Keratinocyte (primary cell): ENCODE data around the gene KRT3. TPM values are rescaled to one million over a fixed set of nuclear protein-coding genes. Genes with fewer than 3 reads are reported as not detected.

ENCODE experiments used
- DNase-seq: peaks from one replicate; pipeline ENCODE4 v3.0.0-alpha.2; 2011; ENCODE audit warnings: low read depth, missing footprints, low spot score
- FAIRE-seq: peaks from 2 replicates; lab custom pipeline; 2011; peaks lifted over from hg19 to GRCh38; lab: Jason Lieb, UNC
- H2AFZ ChIP-seq: 2 replicates; pipeline ENCODE4 v1.6.0; 2012; ENCODE audit warnings: low read length, control low read depth, inconsistent platforms; ENCODE audit not compliant: control insufficient read depth
- H3K27ac ChIP-seq: 2 replicates; pipeline ENCODE4 v1.5.1; 2011; ENCODE audit warnings: low read length; ENCODE audit not compliant: control insufficient read depth, insufficient read depth
- H3K27me3 ChIP-seq: 3 replicates; pipeline ENCODE4 v1.6.0; 2011; ENCODE audit warnings: low read length; ENCODE audit not compliant: control insufficient read depth, insufficient read depth; ENCODE audit errors: extremely low read depth
- H3K36me3 ChIP-seq, 2 experiments: 2 replicates in 1 of 2; 3 replicates in 1 of 2; pipeline ENCODE4 v1.5.1; 2011; ENCODE audit warnings: low read length in 2 of 2, mild to moderate bottlenecking in 1 of 2; ENCODE audit not compliant: control insufficient read depth in 2 of 2, insufficient read depth in 2 of 2; ENCODE audit errors: extremely low read depth in 1 of 2
- H3K4me1 ChIP-seq: 3 replicates; pipeline ENCODE4 v1.5.1; 2011; ENCODE audit warnings: low read length; ENCODE audit not compliant: control insufficient read depth, insufficient read depth; ENCODE audit errors: extremely low read depth
- H3K4me2 ChIP-seq: 3 replicates; pipeline ENCODE4 v1.6.0; 2011; ENCODE audit warnings: low read depth, low read length; ENCODE audit not compliant: control insufficient read depth, insufficient read depth; ENCODE audit errors: extremely low read depth
- H3K4me3 ChIP-seq, 3 experiments: fragments of 200-600 bp in 1 of 3; sonication (generic) in 1 of 3; 2 replicates in 2 of 3; 3 replicates in 1 of 3; pipeline ENCODE4 v1.5.1; 2011 to 2016; ENCODE audit warnings: low read length in 3 of 3, mild to moderate bottlenecking in 3 of 3, control low read depth in 2 of 3, inconsistent platforms in 1 of 3, low read depth in 1 of 3, mixed read lengths in 1 of 3, mixed run types in 1 of 3, moderate library complexity in 1 of 3; ENCODE audit not compliant: control insufficient read depth in 2 of 3, insufficient read depth in 2 of 3; ENCODE audit errors: extremely low read depth in 1 of 3
- H3K79me2 ChIP-seq: 2 replicates; pipeline ENCODE4 v1.6.0; 2012; ENCODE audit warnings: low read length; ENCODE audit not compliant: control insufficient read depth, insufficient read depth
- H3K9ac ChIP-seq: 3 replicates; pipeline ENCODE4 v1.6.0; 2011; ENCODE audit warnings: low read length; ENCODE audit not compliant: control insufficient read depth, insufficient read depth; ENCODE audit errors: extremely low read depth
- H3K9me1 ChIP-seq: 3 replicates; pipeline ENCODE4 v1.6.0; 2011; ENCODE audit warnings: low read length; ENCODE audit not compliant: control insufficient read depth, insufficient read depth; ENCODE audit errors: extremely low read depth
- H3K9me3 ChIP-seq: 2 replicates; pipeline ENCODE4 v1.5.1; 2012; ENCODE audit warnings: low read depth, low read length; ENCODE audit not compliant: control insufficient read depth
- H4K20me1 ChIP-seq: 3 replicates; pipeline ENCODE4 v1.6.0; 2011; ENCODE audit warnings: low read length; ENCODE audit not compliant: control insufficient read depth, insufficient read depth; ENCODE audit errors: extremely low read depth
- EZH2 ChIP-seq: IDR thresholded peaks from one replicate; pipeline ENCODE4 v1.6.1; 2012; ENCODE audit warnings: inconsistent platforms, mild to moderate bottlenecking, low read length, moderate library complexity
- dilution Hi-C: fragments of 300-500 bp; cut with MboI; formaldehyde crosslinking; loops from one replicate; pipeline ENCODE4 v1.7.0; 2020; ENCODE audit warnings: low sequenced_read_pairs; ENCODE audit not compliant: extremely low pct_ligation_motif_present
- polyA minus RNA-seq, 3 experiments: library from RNA; depleted of rRNA, polyadenylated mRNA; stranded (reverse); fragments of >200 nt; gene quantifications; 1 replicate in 1 of 3; 2 replicates in 1 of 3; 3 replicates in 1 of 3; pipeline ENCODE4 v1.2.3, GENCODE V29; 2011
- polyA plus RNA-seq, 5 experiments: library from polyadenylated mRNA; depleted of rRNA in 3 of 5; stranded (reverse) in 3 of 5; stranded (forward) in 1 of 5; unstranded in 1 of 5; fragments of >200 nt; gene quantifications; 1 replicate in 1 of 5; 2 replicates in 3 of 5; 3 replicates in 1 of 5; pipeline versions ENCODE4 v1.2.1 to v1.2.3, GENCODE V29; 2011 to 2012; ENCODE audit warnings: missing spikeins in 2 of 5, low read depth in 1 of 5, low replicate concordance in 1 of 5
- TF ChIP-seq, protein P1 (sequence below), 3 experiments: IDR thresholded peaks in 1 of 3; conservative IDR thresholded peaks in 1 of 3; optimal IDR thresholded peaks in 1 of 3; 2 replicates in 2 of 3; 3 replicates in 1 of 3; pipeline versions ENCODE3 to v1.5.1; 2011; ENCODE audit warnings: low read length in 3 of 3, mild to moderate bottlenecking in 3 of 3, moderate library complexity in 2 of 3, control low read depth in 1 of 3, inconsistent platforms in 1 of 3; ENCODE audit not compliant: insufficient read depth in 2 of 3; ENCODE audit errors: extremely low read depth in 1 of 3

The KRT3 gene
- polyA plus RNA-seq, result 0.05 to 0.36 TPM (median 0.29 TPM) in 3 replicates
- polyA plus RNA-seq (2011; ENCODE audit: low read depth), result 0.45 TPM
- polyA plus RNA-seq (2011; cell fraction: cytosol; rRNA removed), result 0.04 and 0.06 TPM in 2 replicates
- polyA plus RNA-seq (2011; cell fraction: nucleus; rRNA removed), result 0.04 TPM in 1 of 2 replicates, not detected in the other
- 0.07 and 0.25 TPM in 2 replicates for polyA plus RNA-seq (2012; ENCODE audit: low replicate concordance)
- polyA minus RNA-seq, result not detected in 3 replicates
- not detected for polyA minus RNA-seq (2011; cell fraction: cytosol; rRNA and poly(A)+ RNA removed)
- not detected in 2 replicates for polyA minus RNA-seq (2011; cell fraction: nucleus; rRNA and poly(A)+ RNA removed)

DNA sequence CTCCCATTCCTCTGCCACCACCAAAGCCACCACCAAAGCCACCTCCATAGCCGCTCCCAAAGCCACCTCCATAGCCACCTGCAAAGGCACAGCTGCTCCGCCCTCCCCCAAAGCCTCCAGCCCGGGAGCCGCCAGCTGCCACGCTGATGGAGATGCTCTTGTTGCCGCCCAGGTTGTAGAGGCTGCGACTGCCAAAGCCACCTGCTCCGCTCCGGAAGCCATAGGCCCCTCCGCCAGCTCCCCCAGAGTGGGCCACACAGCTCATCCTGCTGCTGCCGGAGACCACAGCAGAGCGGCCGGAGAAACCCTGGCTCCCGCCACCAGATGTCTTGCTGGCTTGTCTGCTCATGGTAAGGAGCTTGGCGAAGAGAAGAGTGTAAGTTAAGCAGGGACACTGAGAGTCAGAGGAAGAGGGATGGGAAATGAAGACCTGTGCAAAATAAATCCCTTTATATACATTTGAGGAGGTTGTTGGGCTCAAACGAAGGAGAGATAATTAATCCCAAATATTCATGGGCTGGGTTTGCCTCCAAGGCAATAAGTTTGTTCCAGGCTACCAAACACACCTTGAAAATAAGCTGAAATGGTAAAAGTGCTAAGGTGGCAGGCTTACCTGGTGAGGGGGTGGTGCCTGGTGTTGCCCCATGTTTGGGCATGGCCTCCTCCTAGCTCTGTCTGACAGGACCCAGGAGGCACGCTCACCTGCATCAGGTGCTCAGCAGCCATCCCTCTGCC, at the start of gene KRT3:
Gene KRT3 (minus strand): TSS at position 424 of the 735 bp plus-strand sequence. CDS start 75 bp downstream, at position 349.
- no peaks in the 10 kb centered on the region for H3K9me1 ChIP-seq
- no peaks in the 10 kb centered on the region for H4K20me1 ChIP-seq
- peaks cover 39% of the 10 kb centered on the region for H3K4me1 ChIP-seq
- DNase-seq, result no peak
- H3K9me3 ChIP-seq, result no peaks in the 10 kb centered on the region
- H3K27ac ChIP-seq, result no peak within 1 kb of the TSS
- H3K4me3 ChIP-seq, result no peak within 1 kb of the TSS
- dilution Hi-C loops, result no loop called here
- H3K36me3 ChIP-seq, result no peaks in the 10 kb centered on the region
- H2AFZ ChIP-seq, result no peak within 1 kb of the TSS
- TF ChIP-seq EZH2, result no peak
- TF ChIP-seq, protein P1, sequence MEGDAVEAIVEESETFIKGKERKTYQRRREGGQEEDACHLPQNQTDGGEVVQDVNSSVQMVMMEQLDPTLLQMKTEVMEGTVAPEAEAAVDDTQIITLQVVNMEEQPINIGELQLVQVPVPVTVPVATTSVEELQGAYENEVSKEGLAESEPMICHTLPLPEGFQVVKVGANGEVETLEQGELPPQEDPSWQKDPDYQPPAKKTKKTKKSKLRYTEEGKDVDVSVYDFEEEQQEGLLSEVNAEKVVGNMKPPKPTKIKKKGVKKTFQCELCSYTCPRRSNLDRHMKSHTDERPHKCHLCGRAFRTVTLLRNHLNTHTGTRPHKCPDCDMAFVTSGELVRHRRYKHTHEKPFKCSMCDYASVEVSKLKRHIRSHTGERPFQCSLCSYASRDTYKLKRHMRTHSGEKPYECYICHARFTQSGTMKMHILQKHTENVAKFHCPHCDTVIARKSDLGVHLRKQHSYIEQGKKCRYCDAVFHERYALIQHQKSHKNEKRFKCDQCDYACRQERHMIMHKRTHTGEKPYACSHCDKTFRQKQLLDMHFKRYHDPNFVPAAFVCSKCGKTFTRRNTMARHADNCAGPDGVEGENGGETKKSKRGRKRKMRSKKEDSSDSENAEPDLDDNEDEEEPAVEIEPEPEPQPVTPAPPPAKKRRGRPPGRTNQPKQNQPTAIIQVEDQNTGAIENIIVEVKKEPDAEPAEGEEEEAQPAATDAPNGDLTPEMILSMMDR (optimal IDR thresholded peaks at IDR 0.05 in 1 of 3, IDR thresholded peaks at IDR 0.05 in 1 of 3, conservative IDR thresholded peaks at IDR 0.05 in 1 of 3; ENCODE audit: extremely low read depth in 1 of 3, insufficient read depth in 2 of 3, low read length in 3 of 3), result no peak
- no peaks in the 10 kb centered on the region for H3K79me2 ChIP-seq
- no peak within 1 kb of the TSS for H3K4me2 ChIP-seq
- H3K27me3 ChIP-seq, result peaks cover 18% of the 10 kb centered on the region
- FAIRE-seq, result no peak
- H3K9ac ChIP-seq, result no peak within 1 kb of the TSS

DNA sequence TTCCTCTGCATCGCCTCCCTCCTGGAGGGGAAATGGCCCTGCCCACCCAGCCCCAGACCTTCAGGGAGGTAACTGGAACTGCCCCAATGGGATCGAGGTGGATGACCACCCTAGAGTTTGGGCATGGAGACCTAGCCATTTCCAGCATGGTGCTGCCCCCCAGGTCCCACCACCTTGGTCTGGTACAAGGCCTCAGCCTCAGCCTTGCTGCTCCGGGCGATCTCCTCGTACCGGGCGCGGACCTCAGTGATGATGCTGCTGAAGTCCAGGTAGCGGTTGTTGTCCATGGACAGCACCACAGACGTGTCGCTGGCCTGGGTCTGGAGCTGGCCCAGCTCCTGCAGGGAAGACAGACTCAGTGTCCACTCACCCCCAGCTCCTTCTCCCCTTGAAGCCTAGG, 48.5 kb upstream of the KRT3 start:
- TF ChIP-seq, protein P1 (optimal IDR thresholded peaks at IDR 0.05 in 1 of 3, IDR thresholded peaks at IDR 0.05 in 1 of 3, conservative IDR thresholded peaks at IDR 0.05 in 1 of 3; ENCODE audit: extremely low read depth in 1 of 3, insufficient read depth in 2 of 3, low read length in 3 of 3), result no peak
- no peak for TF ChIP-seq EZH2
- Histone ChIP-seq H3K27ac (no peak overlapping the region), H3K4me1 (peaks cover 4% of the 10 kb centered on the region), H3K79me2 (no peaks in the 10 kb centered on the region), H3K4me2 (no peak overlapping the region), H3K36me3 (no peaks in the 10 kb centered on the region), H3K4me3 (no peak overlapping the region), H3K9ac (no peak overlapping the region), H2AFZ (no peak overlapping the region), H3K9me3 (no peaks in the 10 kb centered on the region), H3K9me1 (no peaks in the 10 kb centered on the region), H3K27me3 (peaks cover 15% of the 10 kb centered on the region), H4K20me1 (no peaks in the 10 kb centered on the region)
- dilution Hi-C loops, result no loop called here
- FAIRE-seq, result no peak
- no peak for DNase-seq
